H1 (cell line): Measurements from ENCODE around the gene ALPI. TPM values are rescaled to one million over a fixed set of nuclear protein-coding genes. Genes with fewer than 3 reads are reported as not detected.
A peak's percentile ranks its signal among the peaks of the same experiment; 100 is the strongest.

Source experiments
- BRCA1 ChIP-seq: IDR thresholded peaks from 2 replicates; pipeline ENCODE4 v1.6.1; 2012; ENCODE audit warnings: low read depth, low read length, improper control_type of control experiment
- CBX8 ChIP-seq: fragments of 300-800, 300-1000 bp; sonication (generic); IDR thresholded peaks from 2 replicates; pipeline ENCODE4 v1.7.1; 2016; ENCODE audit warnings: low read depth, low read length, borderline replicate concordance
- EZH2 ChIP-seq: fragments of 200-600 bp; sonication (generic); IDR thresholded peaks from 2 replicates; pipeline ENCODE4 v1.7.1; 2012; ENCODE audit warnings: low read depth, mild to moderate bottlenecking, moderate library complexity, low read length, inconsistent platforms; ENCODE audit not compliant: severe bottlenecking
- GTF2F1 ChIP-seq: IDR thresholded peaks from 2 replicates; pipeline ENCODE4 v1.6.1; 2012; ENCODE audit warnings: low read depth, low read length, improper control_type of control experiment, borderline replicate concordance
- KDM5A ChIP-seq: fragments of 200-600 bp; IDR thresholded peaks from 2 replicates; pipeline ENCODE4 v1.7.1; 2012; ENCODE audit warnings: mild to moderate bottlenecking, low read length, inconsistent platforms, mixed read lengths
- RXRA ChIP-seq: IDR thresholded peaks from 2 replicates; pipeline ENCODE4 v1.6.1; 2011; ENCODE audit warnings: low read depth, mild to moderate bottlenecking, low read length, moderate library complexity; ENCODE audit not compliant: insufficient read depth
- SUZ12 ChIP-seq: fragments of 200-600 bp; sonication (generic); IDR thresholded peaks from 2 replicates; pipeline ENCODE4 v1.6.1; 2012; ENCODE audit warnings: mild to moderate bottlenecking, inconsistent platforms, low read length, moderate library complexity, mixed read lengths
- TEAD4 ChIP-seq: IDR thresholded peaks from 2 replicates; pipeline ENCODE4 v1.6.1; 2012; ENCODE audit warnings: low read depth, low read length, inconsistent platforms, mixed read lengths
- polyA plus RNA-seq, 7 experiments: library from polyadenylated mRNA; depleted of rRNA in 3 of 7; stranded (reverse) in 5 of 7; unstranded in 2 of 7; fragments of >200 nt in 5 of 7; fragments of 200-250 nt in 2 of 7; gene quantifications; 1 replicate in 5 of 7; 2 replicates in 1 of 7; 4 replicates in 1 of 7; pipeline versions ENCODE4 v1.2.1 to v1.2.3, GENCODE V29; 2011 to 2013; ENCODE audit warnings: missing spikeins in 2 of 7, mixed read lengths in 2 of 7
- total RNA-seq: library from RNA; stranded (reverse); fragmentation: NEBNext Ultra II Directional; extraction: Animal tissue kit (Norgen Biotek cat#: 25700); gene quantifications from 2 replicates; pipeline ENCODE4 v1.2.1, GENCODE V29; 2021
- TF ChIP-seq, protein P1 (sequence below): IDR thresholded peaks from 2 replicates; pipeline ENCODE4 v1.6.1; 2012; ENCODE audit warnings: inconsistent platforms

The ALPI gene
- total and polyA plus RNA-seq, 2 of the 8 experiments (the other 6 are each of a cell fraction or from before 2014, with no cell fraction given) = not detected

DNA sequence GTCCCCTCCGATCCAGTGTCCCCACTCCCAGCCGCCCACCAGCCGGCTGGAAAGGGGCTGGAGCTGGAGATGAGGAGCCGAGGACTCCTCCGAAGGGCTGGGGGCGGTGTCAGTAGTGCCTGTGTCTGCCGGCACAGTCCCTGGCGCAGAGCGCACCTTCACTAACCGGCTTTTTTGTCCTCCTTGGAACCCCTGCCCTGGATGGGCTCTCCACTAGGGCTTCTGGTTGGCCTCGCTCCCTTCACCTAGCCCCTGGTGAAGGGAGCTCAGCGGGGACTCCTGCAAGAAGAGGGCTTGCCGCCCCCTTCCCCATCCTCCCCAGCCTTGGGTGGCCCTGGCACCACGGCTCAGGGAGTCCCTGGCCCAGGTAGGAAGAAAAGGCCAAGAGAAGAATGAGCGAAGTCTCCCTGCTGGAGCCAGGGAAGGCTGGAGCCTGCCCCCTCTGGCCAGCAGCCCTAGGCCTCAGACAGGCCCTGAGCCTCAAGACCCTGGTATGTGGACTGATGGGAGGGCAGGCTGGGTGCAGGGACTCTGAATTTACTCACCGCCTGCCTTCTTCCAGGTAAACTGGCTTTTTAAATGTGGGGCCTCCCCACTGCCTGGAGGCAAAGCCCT lies 32.3 kb downstream of the ALPI start (continued):
- TF ChIP-seq, protein P1, sequence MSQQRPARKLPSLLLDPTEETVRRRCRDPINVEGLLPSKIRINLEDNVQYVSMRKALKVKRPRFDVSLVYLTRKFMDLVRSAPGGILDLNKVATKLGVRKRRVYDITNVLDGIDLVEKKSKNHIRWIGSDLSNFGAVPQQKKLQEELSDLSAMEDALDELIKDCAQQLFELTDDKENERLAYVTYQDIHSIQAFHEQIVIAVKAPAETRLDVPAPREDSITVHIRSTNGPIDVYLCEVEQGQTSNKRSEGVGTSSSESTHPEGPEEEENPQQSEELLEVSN = no peak
- TF ChIP-seq TEAD4 (peak; percentile 78), CBX8 (no peak), SUZ12 (peak; percentile 25; the same call in 1 of the 2 replicates), RXRA (no peak), KDM5A (no peak), GTF2F1 (no peak), EZH2 (peak; percentile 39), BRCA1 (no peak)
